Spleen (tissue), 7 donors: Measurements from ENCODE around the gene CHID1.

Experiments used
- POLR2A ChIP-seq, 3 donors: fragments of 450-650 bp; IDR thresholded peaks; one replicate each; pipeline ENCODE4 v1.5.1; 2017; ENCODE audit warnings: antibody characterized with exemption in 3 of 3, mild to moderate bottlenecking in 1 of 3
- POLR2AphosphoS5 ChIP-seq, 3 donors: sonication (generic); formaldehyde crosslinking; IDR thresholded peaks; one replicate each; pipeline ENCODE4 v1.5.1; 2017; ENCODE audit warnings: antibody characterized with exemption in 3 of 3
- TF ChIP-seq, protein P1 (sequence below), 11 experiments: fragments of 200-600 bp in 7 of 11; fragments of 450-650 bp in 4 of 11; sonication (generic) in 4 of 11; IDR thresholded peaks in 8 of 11; conservative IDR thresholded peaks in 3 of 11; 1 replicate in 7 of 11; 2 replicates in 4 of 11; pipeline versions ENCODE4 v1.4.0 to v1.8.0; 2016 to 2021; ENCODE audit warnings: antibody characterized with exemption in 11 of 11, inconsistent platforms in 4 of 11, mild to moderate bottlenecking in 1 of 11
- donor health status: DM: no; HTN: no; CAD: no; lungs with moderate emphysema.
- donor health status: DM: no; HTN: no; CAD: no.
- donor health status: DM: no; HTN: no; CAD: no.

DNA sequence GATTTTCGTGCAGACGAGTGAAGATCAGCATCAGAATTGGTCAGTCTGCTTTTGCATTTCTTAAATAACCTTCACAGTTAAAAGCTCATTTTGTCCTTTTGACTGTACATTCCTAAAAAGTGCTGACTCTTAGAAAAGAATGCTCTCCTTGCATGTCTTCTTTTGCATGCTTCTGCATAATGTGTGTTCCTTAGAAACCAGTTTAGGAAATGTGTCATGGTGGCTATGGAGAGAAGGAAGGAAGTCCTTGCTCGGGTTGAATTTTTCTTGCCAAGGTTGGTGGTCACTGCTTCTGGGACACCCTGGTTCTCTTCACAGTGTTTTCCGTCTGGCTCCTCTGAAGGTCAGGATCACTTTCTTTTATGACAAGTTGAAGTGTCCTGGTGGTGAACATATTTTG is 21.8 kb upstream of the CHID1 start:
- TF ChIP-seq, protein P1, sequence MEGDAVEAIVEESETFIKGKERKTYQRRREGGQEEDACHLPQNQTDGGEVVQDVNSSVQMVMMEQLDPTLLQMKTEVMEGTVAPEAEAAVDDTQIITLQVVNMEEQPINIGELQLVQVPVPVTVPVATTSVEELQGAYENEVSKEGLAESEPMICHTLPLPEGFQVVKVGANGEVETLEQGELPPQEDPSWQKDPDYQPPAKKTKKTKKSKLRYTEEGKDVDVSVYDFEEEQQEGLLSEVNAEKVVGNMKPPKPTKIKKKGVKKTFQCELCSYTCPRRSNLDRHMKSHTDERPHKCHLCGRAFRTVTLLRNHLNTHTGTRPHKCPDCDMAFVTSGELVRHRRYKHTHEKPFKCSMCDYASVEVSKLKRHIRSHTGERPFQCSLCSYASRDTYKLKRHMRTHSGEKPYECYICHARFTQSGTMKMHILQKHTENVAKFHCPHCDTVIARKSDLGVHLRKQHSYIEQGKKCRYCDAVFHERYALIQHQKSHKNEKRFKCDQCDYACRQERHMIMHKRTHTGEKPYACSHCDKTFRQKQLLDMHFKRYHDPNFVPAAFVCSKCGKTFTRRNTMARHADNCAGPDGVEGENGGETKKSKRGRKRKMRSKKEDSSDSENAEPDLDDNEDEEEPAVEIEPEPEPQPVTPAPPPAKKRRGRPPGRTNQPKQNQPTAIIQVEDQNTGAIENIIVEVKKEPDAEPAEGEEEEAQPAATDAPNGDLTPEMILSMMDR (IDR thresholded peaks at IDR 0.05 in 8 of 11, conservative IDR thresholded peaks at IDR 0.05 in 3 of 11) = no peak
- no peak for TF ChIP-seq POLR2A (IDR thresholded peaks at IDR 0.05)
- TF ChIP-seq POLR2AphosphoS5 (IDR thresholded peaks at IDR 0.05) = peak in 1 of 3 donors; percentile 80
